Left colon (tissue), 2 donors: ENCODE results near the gene DPY19L3. TPM values are rescaled to one million over a fixed set of nuclear protein-coding genes. Genes with fewer than 3 reads are reported as not detected.
"Not testable (repeated sequence)": the region's sequence is repeated elsewhere in the genome, so short reads cannot be mapped to it uniquely, and the experiment has no call there.

Experiments used
- ATAC-seq: fragments of 200-7000 bp; cut with Tn5 transposase; one replicate; pipeline ENCODE4 v1.9.1; 2020; ENCODE audit warnings: mild to moderate bottlenecking, moderate library complexity
- DNase-seq, 2 donors: peaks; one replicate each; pipeline ENCODE4 v3.0.0-alpha.2; 2020
- intact Hi-C, 2 donors: fragments of 100-400 bp; cut with DNase I in 1 of 2; cut with micrococcal nuclease in 1 of 2; formaldehyde crosslinking; loops; one replicate each; pipeline versions ENCODE4 v1.11.2 to v1.14.0; 2022; cut with DNase I, micrococcal nuclease
- total RNA-seq, 2 donors: library from RNA; stranded (reverse); fragmentation: NEBNext Ultra II Directional; extraction: Animal tissue kit (Norgen Biotek cat#: 25700); gene quantifications; one replicate each; pipeline ENCODE4 v1.2.1, GENCODE V29; 2021
- donor health status: DM: no; HTN: no; CAD: no.
- donor health status: DM: yes; HTN: yes; CAD: no.

Gene DPY19L3
- total RNA-seq, 2 donors from 2014 or later, result 17.7 to 17.9 TPM

DNA sequence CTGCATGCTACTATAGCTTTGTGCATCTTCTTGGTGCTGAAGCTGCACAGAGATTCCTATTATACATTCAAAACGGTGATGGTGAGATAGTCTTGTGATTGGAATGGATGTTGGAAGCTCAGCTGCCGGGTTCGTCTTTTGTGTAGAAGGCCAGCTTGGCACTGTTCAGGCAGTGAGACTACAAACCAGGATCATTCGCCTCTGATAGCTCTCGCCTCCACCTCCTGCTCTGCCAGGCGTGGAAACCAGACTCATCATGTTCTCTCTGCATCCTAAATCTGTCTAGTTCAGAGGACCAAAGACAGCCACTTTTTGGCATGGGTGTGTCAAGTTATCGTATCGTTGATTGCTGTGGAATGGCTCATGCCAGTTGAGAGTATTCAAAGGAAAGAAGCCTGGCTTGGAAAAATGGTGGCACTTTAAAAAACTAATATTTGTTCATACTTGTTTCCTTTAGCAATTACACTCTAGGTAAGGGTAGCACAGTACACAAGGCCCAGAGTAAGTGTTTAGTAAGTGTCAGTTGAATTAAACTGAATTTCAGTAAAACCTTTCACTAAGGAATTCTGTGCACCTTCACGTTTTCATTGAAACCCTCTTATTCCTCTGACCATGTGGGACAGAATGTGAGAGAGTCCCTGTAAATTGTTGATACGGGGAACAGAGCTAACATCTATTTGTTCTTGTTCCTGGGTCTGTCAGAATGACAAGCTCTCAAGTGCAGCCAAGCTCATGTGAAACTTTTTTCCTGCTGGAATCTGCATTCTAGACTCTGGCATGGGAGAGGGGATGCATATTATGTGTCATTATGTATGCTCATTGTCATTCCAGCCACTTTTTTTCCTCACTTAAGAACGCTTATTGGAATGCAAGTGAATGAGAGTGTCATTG, 69.8 kb downstream of the DPY19L3 start:
- intact Hi-C loops, result no loop called here
- ATAC-seq, result no peak

DNA sequence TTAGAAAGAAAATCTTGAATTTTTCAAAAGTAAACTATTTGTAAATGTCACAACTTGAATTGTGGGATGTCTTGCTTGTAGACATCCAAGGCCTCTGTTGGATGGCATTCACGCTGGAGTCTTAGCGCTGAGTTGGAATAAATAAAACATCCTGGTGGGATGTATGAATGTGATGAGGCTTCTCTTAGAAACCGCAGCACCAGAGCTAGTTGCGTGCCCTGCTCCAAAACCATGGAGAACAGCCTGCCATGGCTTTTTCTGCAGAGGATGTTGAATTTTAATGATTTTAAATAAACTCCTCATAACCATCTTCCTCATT, 70.4 kb downstream of the DPY19L3 start:
- no peak for ATAC-seq
- intact Hi-C loops, result no loop called here
- DNase-seq, result no peak

More for the DNA sequence above, 69.8 kb downstream of the DPY19L3 start:
- DNase-seq, result no peak

GRCh38 chr19:32480321-32480720, 74.8 kb downstream of the DPY19L3 start:
- DNase-seq (no peak), ATAC-seq (no peak)
- intact Hi-C loops, result no loop called here

GRCh38 chr19:32483574-32483973, 78.0 kb downstream of the DPY19L3 start:
- DNase-seq (no peak), ATAC-seq (no peak)
- intact Hi-C loops, result no loop called here

DNA sequence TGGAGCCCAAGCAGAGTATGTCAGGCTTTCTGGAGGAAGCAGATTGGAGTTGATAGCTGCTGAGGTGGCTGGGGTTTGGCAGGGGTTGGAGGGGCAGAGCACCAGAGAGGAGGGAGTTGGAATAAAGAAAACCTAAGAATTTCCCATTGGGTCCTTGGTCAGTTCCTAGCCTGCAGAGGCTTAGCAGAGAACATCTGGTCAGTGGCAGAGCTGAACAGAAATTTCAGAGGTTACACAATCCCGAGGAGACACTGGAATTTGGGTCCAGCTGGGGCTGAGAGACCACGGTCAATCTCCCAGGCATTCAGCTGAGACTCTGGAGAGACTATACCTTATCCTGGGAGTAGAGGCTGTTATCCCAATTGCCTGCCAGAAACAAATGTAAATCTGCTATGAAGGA, 84.4 kb downstream of the DPY19L3 start:
- no peak for DNase-seq
- no peak for ATAC-seq

DNA sequence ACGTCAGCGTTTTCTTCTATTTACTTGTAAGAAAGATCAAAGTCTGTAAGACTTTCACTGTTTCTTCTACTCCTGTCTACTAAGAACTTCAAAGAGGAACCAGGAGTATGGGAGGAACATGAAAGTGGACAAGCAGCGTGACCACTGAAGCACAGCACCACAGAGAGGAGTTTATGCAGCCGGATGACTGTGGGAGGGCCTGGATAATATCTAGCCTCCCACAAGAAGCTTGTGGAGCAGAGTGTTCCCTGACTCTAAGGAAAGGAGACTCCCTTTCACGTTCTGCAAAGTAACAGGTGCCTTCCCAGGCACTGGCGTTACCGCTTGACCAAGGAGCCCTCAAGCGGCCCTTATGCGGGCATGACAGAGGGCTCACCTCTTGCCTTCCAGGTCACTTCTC, 91.8 kb downstream of the DPY19L3 start:
- DNase-seq (no peak), ATAC-seq (no peak)
- intact Hi-C loops, result no loop called here

More for the DNA sequence above, 84.4 kb downstream of the DPY19L3 start:
- intact Hi-C loops, result no loop called here

GRCh38 chr19:32498648-32499200, 93.2 kb downstream of the DPY19L3 start:
- DNase-seq (no peak), ATAC-seq (no peak)
- intact Hi-C loops, result no loop called here

GRCh38 chr19:32512498-32512897, 106.9 kb downstream of the DPY19L3 start:
- ATAC-seq, intact Hi-C loops, DNase-seq: not testable (repeated sequence)

- no peak for DNase-seq
- intact Hi-C loops, result no loop called here
- no peak for ATAC-seq
Measured at GRCh38 chr19:32519023-32519422, 113.5 kb downstream of the DPY19L3 start.

DNA sequence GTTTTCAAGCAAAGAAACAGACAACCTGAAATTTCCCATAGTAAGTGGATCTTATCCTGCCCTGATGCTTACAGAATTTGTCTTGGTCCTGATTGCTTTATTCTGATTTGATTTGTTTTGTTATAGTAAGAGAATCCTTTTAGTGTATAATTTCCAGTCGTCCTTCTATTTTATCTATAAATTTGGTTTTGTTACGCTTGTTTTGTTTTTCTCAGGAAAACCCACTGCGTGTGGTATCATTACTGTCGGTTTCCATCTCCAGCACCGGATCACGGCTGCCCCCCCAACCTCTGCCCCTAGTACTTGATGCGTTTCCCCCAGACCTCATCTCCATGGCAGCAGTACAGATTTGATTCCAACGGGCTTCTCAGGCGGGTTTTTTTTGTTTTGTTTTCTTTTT, 117.4 kb downstream of the DPY19L3 start:
- no peak for DNase-seq
- intact Hi-C loops, result no loop called here
- ATAC-seq, result no peak

DNA sequence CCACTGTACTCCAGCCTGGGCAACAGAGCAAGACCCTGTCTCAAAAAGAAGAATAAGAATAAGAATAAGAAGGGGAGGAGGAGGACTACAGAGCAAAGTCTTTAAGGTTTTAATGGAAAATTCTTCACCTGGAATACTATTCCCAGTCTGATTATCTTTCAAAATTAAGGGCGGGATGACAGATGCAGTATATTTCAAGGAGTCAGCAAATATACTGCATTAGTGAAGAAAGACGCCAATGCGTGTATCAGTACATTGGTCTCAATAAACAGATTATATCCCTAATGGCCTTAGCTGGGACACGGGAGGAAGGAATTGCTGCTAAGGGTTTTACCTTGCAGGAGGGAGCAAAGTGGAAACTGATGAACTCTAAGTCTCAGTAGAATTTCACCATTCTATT, 121.3 kb downstream of the DPY19L3 start:
- intact Hi-C loops, result no loop called here
- no peak for ATAC-seq
- DNase-seq, result no peak

DNA sequence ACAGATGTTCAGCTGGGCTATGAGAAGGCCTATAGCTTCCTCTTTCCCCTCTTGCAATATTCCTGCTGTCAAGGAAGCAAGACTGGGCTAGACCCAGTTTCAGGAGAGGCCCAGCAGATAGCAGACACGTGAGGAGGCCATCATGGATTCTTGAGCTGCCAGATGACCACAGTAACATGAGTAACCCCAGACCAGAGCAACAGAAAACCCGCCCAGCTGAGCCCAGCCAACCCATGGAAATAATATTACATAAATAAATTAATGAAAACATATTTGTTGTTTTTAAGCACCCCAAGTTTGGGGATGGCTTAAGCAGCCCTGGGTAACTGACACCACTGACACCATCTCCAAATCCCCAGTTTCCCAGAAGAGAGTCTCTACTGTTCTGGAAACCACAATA, 125.2 kb downstream of the DPY19L3 start:
- DNase-seq (no peak), ATAC-seq (no peak)
- intact Hi-C loops, result no loop called here

GRCh38 chr19:32532233-32532632, 126.7 kb downstream of the DPY19L3 start:
- ATAC-seq (no peak), DNase-seq (no peak)
- intact Hi-C loops, result no loop called here

Other genes with a start within 250 kb of the DPY19L3 start
- 10 to 100 TPM; 18.4 to 20.0 TPM for gene ZNF507, start 60.2 kb upstream of the DPY19L3 start, total RNA-seq
- gene PDCD5, start 175.4 kb downstream of the DPY19L3 start, total RNA-seq, result 10 to 100 TPM; 55.7 to 62.0 TPM